AG09309 (cell line): ENCODE measurements around the gene REEP3.

Experiments used
- DNase-seq: peaks from one replicate; pipeline ENCODE4 v3.0.0-alpha.2; 2010; ENCODE audit warnings: low read depth
- H3K4me3 ChIP-seq: 2 replicates; pipeline ENCODE4 v1.5.1; 2011; ENCODE audit warnings: mild to moderate bottlenecking, low read depth, low read length, moderate library complexity; ENCODE audit not compliant: control insufficient read depth
- TF ChIP-seq, protein P1 (sequence below): IDR thresholded peaks from 2 replicates; pipeline ENCODE4 v1.5.1; 2011; ENCODE audit warnings: mild to moderate bottlenecking, low read depth, low read length, inconsistent platforms; ENCODE audit not compliant: insufficient read depth, control insufficient read depth; ENCODE audit errors: missing control alignments

Gene REEP3

GRCh38 chr10:63583397-63583796 is 62.2 kb downstream of the REEP3 start:
- no peak overlapping the region for H3K4me3 ChIP-seq
- TF ChIP-seq, protein P1, sequence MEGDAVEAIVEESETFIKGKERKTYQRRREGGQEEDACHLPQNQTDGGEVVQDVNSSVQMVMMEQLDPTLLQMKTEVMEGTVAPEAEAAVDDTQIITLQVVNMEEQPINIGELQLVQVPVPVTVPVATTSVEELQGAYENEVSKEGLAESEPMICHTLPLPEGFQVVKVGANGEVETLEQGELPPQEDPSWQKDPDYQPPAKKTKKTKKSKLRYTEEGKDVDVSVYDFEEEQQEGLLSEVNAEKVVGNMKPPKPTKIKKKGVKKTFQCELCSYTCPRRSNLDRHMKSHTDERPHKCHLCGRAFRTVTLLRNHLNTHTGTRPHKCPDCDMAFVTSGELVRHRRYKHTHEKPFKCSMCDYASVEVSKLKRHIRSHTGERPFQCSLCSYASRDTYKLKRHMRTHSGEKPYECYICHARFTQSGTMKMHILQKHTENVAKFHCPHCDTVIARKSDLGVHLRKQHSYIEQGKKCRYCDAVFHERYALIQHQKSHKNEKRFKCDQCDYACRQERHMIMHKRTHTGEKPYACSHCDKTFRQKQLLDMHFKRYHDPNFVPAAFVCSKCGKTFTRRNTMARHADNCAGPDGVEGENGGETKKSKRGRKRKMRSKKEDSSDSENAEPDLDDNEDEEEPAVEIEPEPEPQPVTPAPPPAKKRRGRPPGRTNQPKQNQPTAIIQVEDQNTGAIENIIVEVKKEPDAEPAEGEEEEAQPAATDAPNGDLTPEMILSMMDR, result no peak
- DNase-seq, result no peak

DNA sequence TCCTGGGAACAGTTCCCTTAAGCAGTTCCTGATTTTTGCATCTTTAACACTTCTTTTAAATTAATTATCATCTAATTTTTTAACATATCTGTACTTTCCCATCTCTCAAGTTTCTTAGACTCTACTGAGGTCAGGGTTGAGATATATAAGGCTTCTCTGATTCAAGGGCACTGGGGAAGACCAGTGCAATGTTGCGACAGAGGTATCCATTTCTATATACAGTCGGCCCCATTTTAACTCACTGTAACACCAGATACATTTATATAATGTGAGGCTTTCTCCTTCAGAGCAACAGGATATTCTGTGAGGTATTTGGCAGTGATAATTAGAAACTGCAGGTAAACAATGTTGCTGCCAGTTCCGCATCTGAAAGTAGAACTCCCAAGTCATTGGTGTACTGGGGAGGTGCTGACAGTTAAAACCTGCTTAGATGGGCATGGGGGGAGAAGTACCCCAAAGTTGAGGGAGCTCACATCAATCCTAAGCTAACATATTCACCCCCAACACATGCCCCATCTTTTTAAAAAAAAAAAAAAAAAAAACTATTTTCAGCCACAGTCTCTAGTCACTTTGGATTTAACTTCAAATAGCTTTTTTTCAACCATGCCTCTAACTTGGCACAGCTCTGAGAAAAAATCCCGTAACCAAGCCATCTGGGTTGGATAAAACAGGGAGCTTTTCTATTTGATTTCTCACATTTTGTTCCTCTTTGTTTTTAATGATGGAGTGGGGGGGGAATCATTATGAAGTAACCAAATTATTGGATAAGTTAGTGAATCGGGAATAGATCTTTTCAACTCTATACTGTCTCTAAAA is 62.9 kb downstream of the REEP3 start:
- TF ChIP-seq, protein P1, result no peak
- no peak overlapping the region for H3K4me3 ChIP-seq
- no peak for DNase-seq

DNA sequence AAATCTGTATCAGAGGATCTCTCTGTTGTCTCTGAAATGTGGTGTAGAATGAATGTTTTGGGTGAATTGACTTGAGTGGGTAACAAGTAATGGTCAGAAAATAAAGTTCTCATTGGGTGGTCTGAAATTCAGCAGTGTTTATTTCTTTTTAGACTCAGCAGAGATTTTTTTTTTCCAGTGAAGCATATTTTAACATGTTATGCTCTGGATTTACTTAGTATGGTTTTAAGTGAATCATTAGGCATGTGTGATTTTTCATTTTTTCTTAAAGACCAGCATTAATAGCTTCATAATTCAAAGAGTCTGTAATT is 63.5 kb downstream of the REEP3 start:
- no peak overlapping the region for H3K4me3 ChIP-seq
- TF ChIP-seq, protein P1, result no peak
- no peak for DNase-seq

DNA sequence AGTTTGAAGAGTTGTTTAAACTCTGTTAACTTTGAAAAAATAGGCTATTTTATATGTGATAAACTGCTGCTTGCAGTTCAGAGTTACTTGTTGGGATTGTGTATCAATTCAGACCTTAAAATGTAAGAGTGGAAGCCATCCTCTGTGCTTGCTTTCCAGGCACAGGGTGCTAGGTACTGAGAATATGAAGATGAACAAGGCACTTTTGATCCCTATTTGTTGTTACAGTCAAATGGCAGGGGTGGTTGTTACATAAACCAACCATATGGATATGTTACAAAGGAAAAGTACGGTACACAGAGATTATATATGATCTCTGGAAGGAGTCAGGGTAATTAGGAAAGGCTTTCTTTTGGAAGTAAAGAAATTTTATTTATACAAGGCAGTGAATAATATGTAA is 63.8 kb downstream of the REEP3 start:
- DNase-seq, result no peak
- TF ChIP-seq, protein P1, result no peak
- no peak overlapping the region for H3K4me3 ChIP-seq

DNA sequence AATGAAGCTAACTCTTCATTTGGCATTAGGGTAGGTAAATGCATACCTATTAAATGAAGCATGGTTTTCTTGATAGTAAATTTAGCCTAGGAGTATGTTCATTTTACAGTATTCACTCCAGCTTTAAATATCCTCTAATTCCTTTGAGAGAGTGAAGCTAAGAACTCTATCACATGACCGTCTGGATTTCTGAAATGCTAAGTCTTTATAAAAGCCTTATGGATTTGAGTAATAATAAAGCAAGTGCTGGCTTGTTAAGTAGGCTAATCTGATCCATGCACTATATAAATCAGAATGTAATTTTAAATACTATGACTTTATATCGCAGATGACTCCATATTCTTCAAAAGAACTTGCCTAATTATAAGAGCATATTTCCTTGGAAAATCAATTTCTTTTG is 64.8 kb downstream of the REEP3 start:
- TF ChIP-seq, protein P1, result no peak
- DNase-seq, result no peak

GRCh38 chr10:63587191-63587590 is 66.0 kb downstream of the REEP3 start:
- DNase-seq, result no peak
- no peak overlapping the region for H3K4me3 ChIP-seq
- TF ChIP-seq, protein P1, result no peak

More for the DNA sequence above, 64.8 kb downstream of the REEP3 start:
- H3K4me3 ChIP-seq, result no peak overlapping the region
